Right atrium auricular region (tissue), 2 donors: ENCODE measurements around the gene VAMP8. TPM values are rescaled to one million over a fixed set of nuclear protein-coding genes. Genes with fewer than 3 reads are reported as not detected.
"Not testable (repeated sequence)": the region's sequence is repeated elsewhere in the genome, so short reads cannot be mapped to it uniquely, and the experiment has no call there.

Experiments used
- DNase-seq: peaks from one replicate; pipeline ENCODE4 v3.0.0-alpha.2; 2019; ENCODE audit warnings: low spot score
- H3K27ac ChIP-seq, 2 donors: fragments of 200-600 bp; sonication (generic); 1 replicate in 1 of 2; 2 replicates in 1 of 2; pipeline ENCODE4 v1.5.1; 2016 to 2019
- H3K27me3 ChIP-seq, 2 donors: fragments of 200-600 bp; sonication (generic); one replicate each; pipeline versions ENCODE4 v1.5.1 to v1.6.0; 2017 to 2019
- H3K36me3 ChIP-seq: fragments of 200-600 bp; sonication (generic); one replicate; pipeline ENCODE4 v1.5.1; 2016
- H3K4me1 ChIP-seq, 2 donors: fragments of 200-600 bp; sonication (generic); one replicate each; pipeline versions ENCODE4 v1.5.1 to v1.6.0; 2017 to 2019
- H3K4me3 ChIP-seq, 2 donors: fragments of 200-600 bp; sonication (generic); 1 replicate in 1 of 2; 2 replicates in 1 of 2; pipeline ENCODE4 v1.5.1; 2017 to 2019; ENCODE audit warnings: mild to moderate bottlenecking in 1 of 2, moderate library complexity in 1 of 2
- H3K9me3 ChIP-seq, 2 donors: fragments of 200-600 bp; sonication (generic); one replicate each; pipeline ENCODE4 v1.5.1; 2019
- total RNA-seq, 2 donors: library from RNA; depleted of rRNA; stranded (reverse); fragments of >200 nt; gene quantifications; one replicate each; pipeline ENCODE4 v1.1.0, GENCODE V29; 2016
- TF ChIP-seq, protein P1 (sequence below), 2 donors: fragments of 200-600 bp; sonication (generic); IDR thresholded peaks; one replicate each; pipeline ENCODE4 v1.5.1; 2019; ENCODE audit warnings: antibody characterized with exemption in 2 of 2

VAMP8 gene
- total RNA-seq, 2 donors from 2014 or later: 11.9 to 26.1 TPM

DNA sequence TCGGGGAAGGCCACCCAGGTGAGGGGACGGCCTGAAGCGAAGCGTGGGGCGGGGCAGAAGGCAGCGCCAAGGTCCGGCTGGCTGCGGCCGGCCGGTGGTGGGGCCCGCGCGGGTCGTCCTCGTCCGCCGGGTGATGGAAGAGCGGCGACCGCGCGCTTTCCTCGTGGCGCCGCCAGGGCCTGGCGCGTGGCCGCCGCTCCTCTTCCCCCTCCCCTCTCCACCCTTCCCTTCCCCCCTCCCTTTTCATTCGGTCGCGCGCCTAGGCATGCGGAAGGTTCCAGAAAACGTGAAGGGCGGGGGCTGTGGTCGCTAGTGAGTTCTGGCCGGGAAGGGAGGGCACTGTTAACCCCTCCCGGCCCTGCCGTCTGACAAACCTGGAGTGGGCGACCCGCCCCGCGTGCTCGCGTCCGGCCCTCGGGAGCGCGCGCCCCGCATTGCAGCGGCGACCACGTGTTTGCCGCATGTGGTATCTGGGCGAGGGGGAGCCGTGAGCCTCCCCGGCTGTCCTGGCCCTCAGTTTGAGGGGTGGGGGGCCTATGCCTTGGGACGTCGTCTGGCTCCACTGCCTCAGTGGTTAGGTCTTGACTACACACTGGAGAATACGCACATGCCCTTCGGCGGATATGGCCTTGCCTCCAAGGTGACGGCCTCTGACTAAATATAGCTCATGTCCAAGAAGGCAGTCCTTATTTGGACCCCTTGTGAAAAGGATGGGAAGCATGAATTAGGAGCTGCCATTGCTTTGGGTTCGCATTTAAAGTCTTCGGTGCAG is 37.8 kb upstream of the VAMP8 start:
- TF ChIP-seq, protein P1, sequence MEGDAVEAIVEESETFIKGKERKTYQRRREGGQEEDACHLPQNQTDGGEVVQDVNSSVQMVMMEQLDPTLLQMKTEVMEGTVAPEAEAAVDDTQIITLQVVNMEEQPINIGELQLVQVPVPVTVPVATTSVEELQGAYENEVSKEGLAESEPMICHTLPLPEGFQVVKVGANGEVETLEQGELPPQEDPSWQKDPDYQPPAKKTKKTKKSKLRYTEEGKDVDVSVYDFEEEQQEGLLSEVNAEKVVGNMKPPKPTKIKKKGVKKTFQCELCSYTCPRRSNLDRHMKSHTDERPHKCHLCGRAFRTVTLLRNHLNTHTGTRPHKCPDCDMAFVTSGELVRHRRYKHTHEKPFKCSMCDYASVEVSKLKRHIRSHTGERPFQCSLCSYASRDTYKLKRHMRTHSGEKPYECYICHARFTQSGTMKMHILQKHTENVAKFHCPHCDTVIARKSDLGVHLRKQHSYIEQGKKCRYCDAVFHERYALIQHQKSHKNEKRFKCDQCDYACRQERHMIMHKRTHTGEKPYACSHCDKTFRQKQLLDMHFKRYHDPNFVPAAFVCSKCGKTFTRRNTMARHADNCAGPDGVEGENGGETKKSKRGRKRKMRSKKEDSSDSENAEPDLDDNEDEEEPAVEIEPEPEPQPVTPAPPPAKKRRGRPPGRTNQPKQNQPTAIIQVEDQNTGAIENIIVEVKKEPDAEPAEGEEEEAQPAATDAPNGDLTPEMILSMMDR (IDR thresholded peaks at IDR 0.05): no peak
- H3K27me3 ChIP-seq: no peaks in the 10 kb centered on the region
- H3K4me3 ChIP-seq: peak overlapping the region; percentile 87 to 98
- DNase-seq: peak; percentile 69
- peaks cover 3 to 48% of the 10 kb centered on the region in 2 donors for H3K4me1 ChIP-seq
- peaks cover 42% of the 10 kb centered on the region for H3K36me3 ChIP-seq
- no peaks in the 10 kb centered on the region for H3K9me3 ChIP-seq
- H3K27ac ChIP-seq: peak overlapping the region; percentile 99

GRCh38 chr2:85540133-85540648 is 37.2 kb upstream of the VAMP8 start:
- TF ChIP-seq, protein P1 (IDR thresholded peaks at IDR 0.05): no peak
- H3K36me3 ChIP-seq: peaks cover 49% of the 10 kb centered on the region

GRCh38 chr2:85541262-85541661 is 36.1 kb upstream of the VAMP8 start:
- Histone ChIP-seq H3K36me3 (peaks cover 59% of the 10 kb centered on the region), H3K4me3 (peak overlapping the region; percentile 87 to 98), H3K27me3 (no peaks in the 10 kb centered on the region), H3K4me1 (peaks cover 3 to 50% of the 10 kb centered on the region in 2 donors), H3K9me3 (no peaks in the 10 kb centered on the region), H3K27ac (peak overlapping the region; percentile 99)
- TF ChIP-seq, protein P1 (IDR thresholded peaks at IDR 0.05): no peak
- no peak for DNase-seq

More at GRCh38 chr2:85540133-85540648, 37.2 kb upstream of the VAMP8 start:
- peak overlapping the region; percentile 87 to 98 for H3K4me3 ChIP-seq
- H3K27me3 ChIP-seq: no peaks in the 10 kb centered on the region
- peaks cover 3 to 50% of the 10 kb centered on the region in 2 donors for H3K4me1 ChIP-seq
- no peaks in the 10 kb centered on the region for H3K9me3 ChIP-seq
- peak overlapping the region; percentile 99 for H3K27ac ChIP-seq
- no peak for DNase-seq

GRCh38 chr2:85541753-85542457 is 35.5 kb upstream of the VAMP8 start:
- Histone ChIP-seq H3K27me3 (no peaks in the 10 kb centered on the region), H3K4me3 (peak overlapping the region; percentile 87 to 98), H3K4me1 (peaks cover 3 to 48% of the 10 kb centered on the region in 2 donors), H3K36me3 (peaks cover 60% of the 10 kb centered on the region), H3K9me3 (no peaks in the 10 kb centered on the region), H3K27ac (peak overlapping the region; percentile 99)
- TF ChIP-seq, protein P1 (IDR thresholded peaks at IDR 0.05): no peak
- DNase-seq: no peak

GRCh38 chr2:85542777-85543176 is 34.6 kb upstream of the VAMP8 start:
- H3K4me3 ChIP-seq: no peak overlapping the region
- no peaks in the 10 kb centered on the region for H3K27me3 ChIP-seq
- DNase-seq: no peak
- H3K36me3 ChIP-seq: peaks cover 64% of the 10 kb centered on the region
- TF ChIP-seq, protein P1 (IDR thresholded peaks at IDR 0.05): no peak
- H3K27ac ChIP-seq: peak overlapping the region; percentile 6 to 99
- no peaks in the 10 kb centered on the region for H3K9me3 ChIP-seq
- H3K4me1 ChIP-seq: peaks cover 3 to 41% of the 10 kb centered on the region in 2 donors

- H3K4me3 ChIP-seq, H3K27me3 ChIP-seq, H3K9me3 ChIP-seq, DNase-seq: not testable (repeated sequence)
- H3K27ac ChIP-seq: peak overlapping the region; percentile 6 to 20
- H3K4me1 ChIP-seq: peaks cover 3 to 41% of the 10 kb centered on the region in 2 donors
- peaks cover 64% of the 10 kb centered on the region for H3K36me3 ChIP-seq
These were observed 33.1 kb upstream of the VAMP8 start for GRCh38 chr2:85544254-85544691.

DNA sequence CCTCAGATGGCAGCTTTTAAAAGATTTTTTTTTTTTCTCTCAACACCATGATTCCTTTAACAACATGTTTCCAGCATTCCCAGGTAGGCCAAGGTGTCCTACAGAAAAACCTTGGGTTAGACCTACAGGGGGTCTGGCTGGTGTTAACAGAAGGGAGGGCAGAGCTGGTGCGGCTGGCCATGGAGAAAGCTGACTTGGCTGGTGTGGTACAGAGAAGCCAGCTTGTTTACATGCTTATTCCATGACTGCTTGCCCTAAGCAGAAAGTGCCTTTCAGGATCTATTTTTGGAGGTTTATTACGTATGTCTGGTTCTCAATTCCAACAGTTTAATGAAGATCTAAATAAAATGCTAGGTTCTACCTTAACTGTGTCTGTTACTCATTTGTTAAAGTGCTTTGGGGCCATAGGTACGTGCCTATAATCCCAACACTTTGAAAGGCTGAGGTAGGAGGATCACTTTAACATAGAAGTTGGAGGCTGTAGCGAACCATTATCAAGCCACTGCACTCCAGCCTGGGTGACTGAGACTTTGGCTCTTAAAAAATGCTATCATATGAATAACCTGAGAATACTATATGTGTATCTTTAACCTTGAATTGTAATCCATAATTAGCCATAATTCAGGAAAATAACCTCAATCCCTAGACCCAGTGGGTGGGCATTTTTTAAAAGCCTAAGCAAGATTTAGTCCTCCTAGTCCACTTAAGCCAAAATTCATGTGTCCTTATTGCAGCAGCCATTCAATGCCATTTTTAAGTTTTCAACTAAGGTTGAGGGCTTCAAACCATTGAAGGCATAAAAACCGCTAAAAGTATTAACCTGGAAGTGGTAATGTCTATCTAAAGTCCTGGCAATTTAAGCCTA is 32.2 kb upstream of the VAMP8 start:
- H3K4me3 ChIP-seq, H3K27me3 ChIP-seq, DNase-seq, H3K9me3 ChIP-seq: not testable (repeated sequence)
- H3K36me3 ChIP-seq: peaks cover 73% of the 10 kb centered on the region
- peaks cover 3 to 41% of the 10 kb centered on the region in 2 donors for H3K4me1 ChIP-seq
- peak overlapping the region; percentile 6 to 29 for H3K27ac ChIP-seq
